GM12801 (cell line): ENCODE data around the gene ITLN2.

Experiments used
- TF ChIP-seq, protein P1 (sequence below): IDR thresholded peaks from one replicate; pipeline ENCODE4 v1.5.1; 2011; ENCODE audit warnings: control low read depth; ENCODE audit not compliant: insufficient read length; ENCODE audit errors: extremely low read depth

The ITLN2 gene

DNA sequence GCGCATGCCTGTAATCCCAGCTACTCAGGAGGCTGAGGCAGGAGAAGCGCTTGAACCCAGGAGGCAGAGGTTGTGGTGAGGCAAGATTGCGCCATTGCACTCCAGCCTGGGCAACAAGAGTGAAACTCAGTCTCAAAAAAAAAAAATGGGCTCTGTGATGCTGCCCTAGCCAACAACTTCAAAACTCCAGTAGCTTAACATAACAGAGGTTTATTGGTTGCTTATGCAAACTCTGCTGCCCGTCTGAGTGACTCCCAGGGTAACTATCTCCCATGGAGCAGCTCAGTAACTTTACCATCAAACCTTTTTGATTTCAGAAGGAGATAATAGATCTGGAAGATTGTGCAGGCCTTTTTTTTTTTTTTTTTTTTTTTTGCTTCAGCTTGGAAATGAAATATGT, 18.9 kb upstream of the ITLN2 start:
- TF ChIP-seq, protein P1, sequence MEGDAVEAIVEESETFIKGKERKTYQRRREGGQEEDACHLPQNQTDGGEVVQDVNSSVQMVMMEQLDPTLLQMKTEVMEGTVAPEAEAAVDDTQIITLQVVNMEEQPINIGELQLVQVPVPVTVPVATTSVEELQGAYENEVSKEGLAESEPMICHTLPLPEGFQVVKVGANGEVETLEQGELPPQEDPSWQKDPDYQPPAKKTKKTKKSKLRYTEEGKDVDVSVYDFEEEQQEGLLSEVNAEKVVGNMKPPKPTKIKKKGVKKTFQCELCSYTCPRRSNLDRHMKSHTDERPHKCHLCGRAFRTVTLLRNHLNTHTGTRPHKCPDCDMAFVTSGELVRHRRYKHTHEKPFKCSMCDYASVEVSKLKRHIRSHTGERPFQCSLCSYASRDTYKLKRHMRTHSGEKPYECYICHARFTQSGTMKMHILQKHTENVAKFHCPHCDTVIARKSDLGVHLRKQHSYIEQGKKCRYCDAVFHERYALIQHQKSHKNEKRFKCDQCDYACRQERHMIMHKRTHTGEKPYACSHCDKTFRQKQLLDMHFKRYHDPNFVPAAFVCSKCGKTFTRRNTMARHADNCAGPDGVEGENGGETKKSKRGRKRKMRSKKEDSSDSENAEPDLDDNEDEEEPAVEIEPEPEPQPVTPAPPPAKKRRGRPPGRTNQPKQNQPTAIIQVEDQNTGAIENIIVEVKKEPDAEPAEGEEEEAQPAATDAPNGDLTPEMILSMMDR: no peak

DNA sequence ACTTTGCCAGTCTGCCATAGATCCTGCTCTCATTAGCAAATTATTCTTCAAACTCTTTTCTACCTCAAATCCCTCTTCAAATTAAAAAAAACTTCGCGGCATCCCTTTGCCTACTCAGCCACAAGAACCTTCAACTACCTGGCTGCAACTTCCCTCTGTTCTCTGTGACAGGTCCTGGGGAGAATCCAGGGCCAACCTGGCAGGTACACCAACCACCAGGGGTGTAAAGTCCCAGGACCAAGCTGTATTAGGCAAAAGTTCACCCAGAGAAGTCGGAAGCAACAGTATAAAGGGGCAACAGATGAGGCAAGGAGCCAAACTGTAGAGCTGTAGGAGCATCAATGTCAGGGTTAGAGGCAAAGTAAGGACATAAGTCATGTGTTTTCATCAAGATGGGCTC, 18.3 kb upstream of the ITLN2 start:
- TF ChIP-seq, protein P1: no peak

DNA sequence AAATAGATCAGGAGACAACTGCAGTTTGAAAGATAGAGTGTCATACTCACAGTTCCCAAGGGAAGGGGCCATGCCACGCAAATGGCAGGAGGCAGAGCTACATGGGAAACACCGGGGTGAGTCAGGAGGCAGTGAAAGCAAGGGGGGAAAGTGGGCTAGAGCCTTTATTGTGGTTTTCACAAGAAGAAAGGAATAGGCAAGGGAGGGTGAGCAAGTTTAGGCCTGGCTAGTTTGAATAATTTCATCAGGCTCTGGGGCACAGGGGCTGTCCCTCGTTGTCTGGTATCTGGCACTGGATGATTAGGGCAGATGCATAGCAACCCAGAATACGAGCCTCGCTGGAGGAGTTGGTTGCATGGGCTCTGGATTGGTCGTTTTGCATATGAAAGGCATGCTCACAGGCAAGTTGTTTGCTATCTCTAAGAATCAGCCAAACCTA, 17.0 kb upstream of the ITLN2 start:
- TF ChIP-seq, protein P1: no peak

DNA sequence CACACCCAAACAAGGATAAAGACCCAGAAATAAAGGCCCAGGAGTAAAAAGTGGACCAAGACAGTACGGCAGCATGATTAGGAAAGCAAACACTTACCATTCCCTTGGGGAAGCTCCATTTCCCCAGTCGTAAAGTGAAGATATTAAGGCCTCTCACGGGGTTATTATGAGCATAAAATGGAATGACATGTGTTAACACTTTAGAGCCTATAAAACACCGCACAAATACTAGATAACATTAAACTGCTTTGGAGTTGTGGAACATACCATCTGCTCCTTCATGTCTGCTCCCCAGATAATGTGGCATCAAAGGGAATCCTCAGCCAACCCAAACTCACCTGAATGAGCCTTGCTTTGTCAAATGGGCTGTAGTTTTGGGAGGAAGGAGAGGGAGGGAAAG, 8.9 kb upstream of the ITLN2 start:
- TF ChIP-seq, protein P1: no peak

DNA sequence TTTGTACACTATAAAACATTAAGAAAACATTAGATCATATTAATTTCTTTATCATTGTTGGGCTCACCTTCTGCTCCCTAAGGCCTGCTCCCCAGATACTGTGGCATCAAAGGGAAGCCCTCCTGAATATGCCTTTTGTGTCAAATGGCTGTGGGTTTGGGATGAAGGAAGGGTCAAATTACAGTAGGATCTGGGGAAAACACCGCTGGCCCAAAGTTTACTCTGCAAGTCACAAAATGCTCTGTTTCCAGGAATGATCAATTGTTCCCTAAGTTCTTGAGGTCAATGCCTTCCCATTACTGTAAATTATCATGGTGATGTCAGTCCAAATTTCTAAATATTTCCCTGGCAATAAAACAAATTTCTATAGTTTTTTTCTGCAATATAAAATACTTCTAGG, 6.8 kb upstream of the ITLN2 start:
- TF ChIP-seq, protein P1: no peak

DNA sequence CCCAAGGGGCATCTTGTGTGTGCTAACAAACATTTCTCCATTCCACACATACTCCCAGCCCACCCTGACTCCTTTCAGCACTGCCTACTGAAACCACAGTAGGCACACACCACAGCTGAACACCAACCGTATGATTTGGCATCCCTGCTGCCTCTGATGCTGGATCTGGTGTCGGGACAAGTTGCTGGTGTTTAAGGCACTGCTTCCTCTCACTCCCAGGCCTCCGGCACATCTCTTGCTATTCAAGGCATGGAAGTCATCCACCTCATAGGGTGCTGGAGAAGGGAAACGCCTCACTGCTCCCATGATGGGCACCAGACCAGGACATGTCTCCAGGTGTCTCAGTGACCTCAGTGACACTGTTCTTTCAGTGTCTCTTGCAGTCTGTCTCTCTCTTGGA, 2.4 kb upstream of the ITLN2 start:
- TF ChIP-seq, protein P1: no peak

DNA sequence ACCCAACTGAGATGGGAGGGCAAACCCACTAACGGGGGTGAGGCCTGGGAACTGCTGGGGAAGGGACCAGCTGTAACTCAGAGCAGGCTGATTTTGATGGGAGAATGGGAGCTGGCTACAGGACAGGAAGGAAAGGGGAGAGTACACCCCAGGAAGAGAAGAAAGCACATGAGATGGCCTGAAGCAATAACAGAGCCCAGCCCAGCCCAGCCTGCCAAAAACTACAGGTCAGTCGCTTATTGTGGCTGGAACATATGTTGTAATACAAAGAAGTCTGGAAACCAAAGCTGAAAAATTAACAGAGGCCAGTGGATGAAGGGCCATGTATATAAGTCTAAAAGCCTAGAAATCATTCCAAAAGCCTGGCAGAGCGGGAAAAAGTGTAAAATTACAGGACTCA, 1.6 kb downstream of the ITLN2 start:
- TF ChIP-seq, protein P1: no peak

DNA sequence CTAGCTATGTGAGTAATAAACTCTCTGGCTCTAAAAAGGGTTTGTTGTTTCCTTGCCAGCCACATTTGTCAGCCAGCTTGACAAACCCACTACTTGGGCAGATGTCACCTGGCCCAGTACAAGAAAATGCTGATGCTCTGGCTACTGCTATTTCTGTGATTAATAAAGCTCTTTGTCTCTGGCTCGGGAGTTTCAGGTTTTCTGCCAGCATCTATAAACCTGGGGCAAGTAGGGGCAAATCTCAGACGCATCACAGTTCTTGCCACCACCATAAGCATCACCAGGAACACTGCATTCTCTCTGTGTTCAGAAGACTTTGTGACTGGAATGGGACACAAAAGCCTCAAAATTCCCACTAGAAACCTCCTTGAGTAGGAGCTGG, 2.5 kb downstream of the ITLN2 start:
- TF ChIP-seq, protein P1: no peak
